ENCODE data around the gene RSPH10B.
"Not testable (repeated sequence)": the region's sequence is repeated elsewhere in the genome, so short reads cannot be mapped to it uniquely, and the experiment has no call there.

RSPH10B gene

GRCh38 chr7:5970347-5970911 lies at the start of gene RSPH10B:
TSS of gene RSPH10B (minus strand) at chr7:5970689. CDS start at chr7:5967116, 3,573 bp downstream.
- DNase-seq (ENCODE audit: low read depth) = not testable (repeated sequence)

DNA sequence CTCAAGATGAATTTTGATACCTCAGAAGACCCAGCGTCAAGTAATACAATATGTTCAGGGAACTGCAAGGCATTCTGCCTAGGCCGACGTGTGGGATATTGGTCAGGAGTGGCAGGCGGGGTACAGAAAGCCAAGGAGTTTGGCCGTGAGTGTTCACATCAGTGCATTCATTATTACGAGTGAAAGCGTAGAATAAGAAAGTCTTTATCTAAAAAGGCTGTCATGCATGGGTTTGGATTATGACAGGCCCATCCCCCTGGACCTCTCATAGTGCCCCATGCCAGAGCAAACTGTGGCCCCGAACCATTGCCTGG lies 46.1 kb upstream of the RSPH10B start:
- DNase-seq (ENCODE audit: low read depth) = no peak

DNA sequence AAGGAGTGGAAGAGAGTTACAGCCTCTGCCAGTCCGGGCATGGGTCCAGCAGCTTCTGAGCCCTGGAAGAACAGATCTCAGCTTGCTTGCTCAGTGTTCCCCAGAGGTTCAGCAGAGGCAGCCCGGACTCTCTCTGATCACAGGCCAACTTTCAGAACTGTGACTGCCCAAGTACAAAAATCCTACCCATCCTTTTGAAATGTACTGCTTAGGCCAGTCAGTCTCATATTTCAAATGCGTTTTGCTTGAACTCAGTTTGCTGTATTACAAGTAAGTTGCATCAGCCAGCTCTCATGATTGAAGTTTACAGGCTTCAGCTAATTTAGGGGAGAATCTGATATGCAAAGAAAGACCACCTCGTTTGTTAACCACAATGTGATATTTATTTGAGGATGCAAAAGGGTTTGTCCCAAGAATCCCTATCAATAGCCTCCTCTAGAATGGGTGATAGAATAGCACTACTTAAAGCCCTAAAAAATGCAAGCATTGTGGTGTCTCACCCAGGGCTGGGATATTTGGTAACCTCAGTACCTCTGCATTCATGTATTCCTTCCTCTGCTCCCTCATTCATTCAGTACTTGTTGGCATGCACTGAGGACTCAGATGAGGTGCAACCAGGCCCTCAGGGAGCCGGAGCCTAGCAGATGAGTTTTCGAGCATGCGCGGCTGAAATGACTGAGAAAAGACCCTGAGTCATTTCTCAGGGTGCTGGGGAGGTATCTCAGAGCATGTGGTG lies 45.6 kb upstream of the RSPH10B start:
- DNase-seq (ENCODE audit: low read depth) = no peak

GRCh38 chr7:6012355-6013104 lies 42.0 kb upstream of the RSPH10B start:
- no peak for DNase-seq (ENCODE audit: low read depth)

GRCh38 chr7:6011541-6011940 lies 41.1 kb upstream of the RSPH10B start:
- DNase-seq (ENCODE audit: low read depth) = no peak

GRCh38 chr7:6010370-6010769 lies 39.9 kb upstream of the RSPH10B start:
- not testable (repeated sequence) for DNase-seq (ENCODE audit: low read depth)

- DNase-seq (ENCODE audit: low read depth) = peak; percentile 94
Observed at GRCh38 chr7:6008668-6009611, 38.5 kb upstream of the RSPH10B start, which contains the start of the genes AIMP2 and PMS2. TSS of gene AIMP2 (plus strand) at chr7:6009272. CDS start at chr7:6009364, 92 bp downstream. TSS of gene PMS2 (minus strand) at chr7:6009049. CDS start at chr7:6009019, 30 bp downstream.

DNA sequence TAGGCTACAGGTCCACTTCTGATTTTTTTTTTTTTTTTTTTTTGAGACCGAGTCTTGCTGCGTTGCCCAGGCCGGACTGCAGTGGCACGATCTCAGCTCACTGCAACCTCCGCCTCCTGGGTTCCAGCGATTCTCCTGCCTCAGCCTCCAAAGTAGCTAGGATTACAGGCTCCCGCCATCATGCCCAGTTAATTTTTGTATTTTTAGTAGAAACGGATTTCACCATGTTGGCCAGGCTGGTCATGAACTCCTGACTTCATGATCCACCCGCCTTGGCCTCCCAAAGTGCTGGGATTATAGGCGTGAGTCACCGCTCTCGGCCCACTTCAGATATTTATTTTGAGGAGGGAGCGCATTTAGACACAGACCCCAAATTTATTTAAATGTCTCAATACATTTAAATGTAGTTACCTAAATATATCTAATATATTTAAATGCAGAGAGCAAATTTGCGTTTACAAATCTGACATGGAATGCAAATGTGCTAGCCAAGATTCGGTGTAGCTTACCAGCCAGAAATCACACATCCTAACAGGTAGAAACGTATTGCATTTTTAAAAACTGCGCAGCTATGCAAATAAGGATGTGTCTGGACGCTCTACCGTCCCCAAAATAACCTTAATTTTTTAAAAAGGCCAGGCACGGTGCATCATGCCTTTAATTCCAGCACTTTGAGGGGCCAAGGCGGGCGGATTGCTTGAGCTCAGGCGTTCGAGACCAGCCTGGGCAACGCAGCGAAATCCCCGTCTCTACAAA lies 37.5 kb upstream of the RSPH10B start:
- DNase-seq (ENCODE audit: low read depth) = not testable (repeated sequence)

DNA sequence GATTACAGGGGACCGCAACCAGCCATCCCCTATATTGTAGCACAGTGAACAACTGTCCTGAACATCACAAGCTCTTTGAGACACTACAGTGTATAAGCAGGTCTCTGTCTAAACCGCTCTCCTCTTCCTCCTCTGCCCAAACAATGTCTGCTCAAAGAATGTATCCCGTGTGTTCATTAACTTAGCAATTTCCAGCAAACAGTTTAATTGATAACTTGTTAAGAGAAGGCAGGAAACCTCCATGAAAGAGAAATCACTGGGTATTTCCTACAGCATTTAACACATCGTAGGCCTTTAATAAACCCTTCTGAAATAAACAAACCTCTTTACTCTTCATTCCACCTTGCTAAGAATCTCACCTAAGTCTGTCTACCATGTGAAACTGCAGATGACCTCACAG lies 36.9 kb upstream of the RSPH10B start:
- DNase-seq (ENCODE audit: low read depth) = no peak

- DNase-seq (ENCODE audit: low read depth) = no peak
Observed at GRCh38 chr7:5997210-5997808, 26.8 kb upstream of the RSPH10B start.

GRCh38 chr7:5987061-5987460 lies 16.6 kb upstream of the RSPH10B start:
- not testable (repeated sequence) for DNase-seq (ENCODE audit: low read depth)

- not testable (repeated sequence) for DNase-seq (ENCODE audit: low read depth)
Observed at GRCh38 chr7:5979680-5980314, 9.3 kb upstream of the RSPH10B start.

GRCh38 chr7:5973580-5973979 lies 3.1 kb upstream of the RSPH10B start:
- DNase-seq (ENCODE audit: low read depth) = not testable (repeated sequence)

DNA sequence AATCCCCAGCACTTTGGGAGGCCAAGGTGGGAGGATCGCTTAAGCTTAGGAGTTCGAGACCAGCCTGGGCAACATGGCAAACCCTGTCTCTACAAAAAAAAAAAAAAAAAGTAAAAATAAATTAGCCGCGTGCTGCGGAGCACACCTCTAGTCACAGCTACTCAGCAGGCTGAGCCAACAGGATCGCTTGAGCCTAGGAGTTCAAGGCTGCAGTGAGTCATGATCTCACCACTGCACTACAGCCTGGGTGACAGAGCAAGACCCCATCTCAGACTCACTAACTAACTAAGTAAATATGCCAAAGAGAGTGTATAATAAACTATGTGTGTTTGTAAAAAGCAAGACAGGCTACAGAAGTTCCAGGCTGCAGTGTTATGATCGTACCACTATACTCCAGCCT lies 6.7 kb downstream of the RSPH10B start:
- DNase-seq (ENCODE audit: low read depth) = not testable (repeated sequence)

DNA sequence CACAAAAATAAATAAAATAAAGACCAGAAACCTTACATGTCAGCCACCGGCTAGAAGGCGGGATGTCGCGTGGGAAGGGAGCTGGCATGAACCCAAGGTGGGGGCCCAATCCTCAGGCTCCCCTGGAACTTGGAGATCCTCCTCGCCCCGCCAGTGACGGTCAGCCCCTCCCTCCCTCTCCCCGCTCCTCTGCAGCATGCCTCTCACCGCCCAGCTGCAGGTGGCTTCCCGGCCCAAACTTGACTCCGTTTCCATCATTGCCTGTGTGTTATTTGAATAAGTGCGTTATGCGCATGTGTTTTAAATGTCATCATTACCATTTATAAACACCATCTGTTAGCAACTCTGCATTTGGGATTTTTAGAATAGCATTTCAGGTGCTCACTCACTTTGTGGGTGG lies 7.3 kb downstream of the RSPH10B start:
- not testable (repeated sequence) for DNase-seq (ENCODE audit: low read depth)

- DNase-seq (ENCODE audit: low read depth) = not testable (repeated sequence)
Observed at GRCh38 chr7:5934945-5935450, 35.5 kb downstream of the RSPH10B start.

DNA sequence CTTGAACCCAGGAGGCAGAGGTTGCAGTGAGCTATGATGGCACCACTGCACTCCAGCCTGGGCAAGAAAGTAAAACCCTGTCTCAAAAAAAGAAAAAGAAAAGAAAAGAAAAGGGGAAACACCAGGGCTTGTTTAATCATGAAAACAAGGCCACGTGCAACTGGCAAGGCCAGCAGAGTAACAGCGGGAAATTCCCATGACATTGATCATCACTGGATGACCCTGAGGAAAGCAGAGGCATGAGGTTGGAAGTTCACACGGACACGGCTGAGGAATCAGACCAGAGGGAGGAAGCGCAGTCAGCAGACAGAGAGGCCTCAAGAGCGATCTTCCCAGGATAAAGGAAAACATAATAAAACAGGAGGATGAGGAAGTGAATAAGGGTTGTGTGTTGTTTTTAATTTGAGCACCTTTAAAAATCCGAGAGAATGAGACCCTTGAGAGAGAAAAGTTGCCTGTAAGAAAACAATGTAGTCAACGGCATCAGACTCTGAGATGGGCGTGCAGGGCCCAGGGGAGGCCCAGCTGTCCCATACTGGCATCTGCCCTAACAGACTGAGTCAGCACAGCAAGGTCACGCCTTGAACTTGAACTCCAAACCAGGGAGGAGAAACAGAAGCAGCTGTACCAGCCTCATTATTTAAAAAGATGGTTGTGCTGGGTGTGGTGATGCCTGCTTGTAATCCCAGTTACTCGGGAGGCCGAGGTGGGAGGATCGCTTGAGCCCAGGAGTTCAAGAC lies 38.4 kb downstream of the RSPH10B start:
- not testable (repeated sequence) for DNase-seq (ENCODE audit: low read depth)

GRCh38 chr7:5931250-5931649 lies 39.2 kb downstream of the RSPH10B start:
- DNase-seq (ENCODE audit: low read depth) = not testable (repeated sequence)

DNA sequence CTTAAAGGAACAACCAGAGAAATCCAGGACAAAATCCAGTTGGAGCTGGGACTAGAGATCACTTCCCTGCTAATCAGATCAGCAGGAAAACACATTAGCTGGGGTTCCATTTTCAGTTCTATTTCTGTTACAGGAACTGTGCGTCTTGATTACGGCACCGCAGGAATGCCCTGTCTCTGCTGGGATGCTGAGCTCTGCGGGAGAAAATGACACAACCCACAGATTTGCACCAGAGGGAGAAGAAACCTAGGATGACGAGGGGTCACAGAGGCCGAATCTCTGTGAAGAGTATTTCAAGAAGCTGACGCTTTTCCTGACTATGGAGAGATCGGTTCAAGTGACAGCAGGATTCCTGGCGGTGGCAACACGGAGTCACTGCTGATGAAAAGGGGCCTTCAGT lies 40.2 kb downstream of the RSPH10B start:
- not testable (repeated sequence) for DNase-seq (ENCODE audit: low read depth)
